ENCODE measurements around the gene FAM236B.
"Not testable (repeated sequence)": the region's sequence is repeated elsewhere in the genome, so short reads cannot be mapped to it uniquely, and the experiment has no call there.

FAM236B gene

DNA sequence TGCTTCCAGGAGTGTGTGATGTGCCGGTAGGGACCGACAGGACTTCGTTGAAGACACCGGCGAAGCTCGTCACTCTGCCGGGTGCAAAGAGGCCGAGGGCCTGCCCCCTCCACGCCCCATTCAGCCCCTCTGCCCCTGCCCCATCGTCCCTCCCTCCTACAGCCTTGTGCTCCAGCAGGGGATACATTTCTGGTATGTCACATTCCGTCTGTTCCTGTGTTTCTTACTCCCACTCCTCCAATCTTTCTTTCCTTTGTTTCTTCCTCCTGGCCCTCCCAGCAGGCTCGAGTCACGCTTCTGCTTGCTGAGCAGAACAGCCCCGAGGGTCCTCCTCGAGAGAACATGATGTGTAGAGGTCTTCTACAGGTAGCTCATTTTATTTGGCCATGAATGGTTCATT lies at the start of gene FAM236B:
Gene FAM236B, minus strand, starts transcription at position 101 of the 400 bp plus-strand sequence. Its CDS starts 100 bp downstream, at position 1.
- not testable (repeated sequence) for DNase-seq

DNA sequence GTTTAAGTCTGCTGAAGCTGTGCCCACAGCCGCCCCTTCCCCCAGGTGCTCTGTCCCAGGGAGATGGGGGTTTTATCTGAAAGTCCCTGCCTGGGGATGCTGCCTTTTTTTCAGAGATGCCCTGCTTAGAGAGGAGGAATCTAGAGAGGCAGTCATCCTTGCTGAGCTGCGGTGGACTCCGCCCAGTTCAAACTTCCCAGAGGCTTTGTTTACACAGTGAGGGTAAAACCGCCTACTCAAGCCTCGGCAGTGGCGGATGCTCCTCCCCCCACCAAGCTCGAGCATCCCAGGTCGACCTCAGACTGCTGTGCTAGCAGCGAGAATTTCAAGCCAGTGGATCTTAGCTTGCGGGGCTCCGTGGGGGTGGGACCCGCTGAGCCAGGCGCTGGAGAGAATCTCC lies 48.2 kb upstream of the FAM236B start:
- not testable (repeated sequence) for DNase-seq

DNA sequence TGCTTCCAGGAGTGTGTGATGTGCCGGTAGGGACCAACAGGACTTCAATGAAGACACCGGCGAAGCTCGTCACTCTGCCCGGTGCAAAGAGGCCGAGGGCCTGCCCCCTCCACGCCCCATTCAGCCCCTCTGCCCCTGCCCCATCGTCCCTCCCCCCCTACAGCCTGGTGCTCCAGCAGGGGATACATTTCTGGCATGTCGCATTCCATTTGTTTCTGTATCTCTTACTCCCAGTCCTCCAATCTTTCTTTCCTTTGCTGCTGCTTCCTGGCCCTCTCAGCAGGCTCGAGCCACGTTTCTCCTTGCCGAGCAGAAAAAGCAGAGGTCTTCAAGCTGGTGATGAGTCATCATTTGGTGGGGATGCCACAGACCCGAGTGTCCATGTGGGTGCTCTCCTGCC lies 25.6 kb upstream of the FAM236B start, which contains the start of gene FAM236D:
Gene FAM236D, minus strand, starts transcription at position 101 of the 400 bp plus-strand sequence. Its CDS starts 100 bp downstream, at position 1.
- not testable (repeated sequence) for DNase-seq

DNA sequence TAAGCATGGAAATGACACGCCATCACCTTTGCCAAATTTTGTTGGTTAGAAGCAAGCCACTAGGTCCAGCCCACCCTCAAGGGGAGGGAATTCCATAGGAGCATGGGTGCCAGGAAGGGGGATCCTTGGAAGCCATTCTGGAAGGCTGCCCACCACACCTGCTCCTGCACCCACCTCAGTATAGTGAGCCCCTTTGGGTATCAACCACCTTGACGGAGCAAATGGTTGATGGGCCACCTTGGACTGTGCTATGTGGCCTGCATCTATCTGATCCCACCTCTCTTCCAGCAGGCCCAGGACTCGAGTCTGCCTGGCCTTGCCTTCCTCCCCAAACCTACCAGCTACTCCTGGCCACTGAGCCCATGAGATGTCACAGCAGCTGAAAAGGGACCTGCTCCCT lies 7.9 kb upstream of the FAM236B start:
- DNase-seq: not testable (repeated sequence)

DNA sequence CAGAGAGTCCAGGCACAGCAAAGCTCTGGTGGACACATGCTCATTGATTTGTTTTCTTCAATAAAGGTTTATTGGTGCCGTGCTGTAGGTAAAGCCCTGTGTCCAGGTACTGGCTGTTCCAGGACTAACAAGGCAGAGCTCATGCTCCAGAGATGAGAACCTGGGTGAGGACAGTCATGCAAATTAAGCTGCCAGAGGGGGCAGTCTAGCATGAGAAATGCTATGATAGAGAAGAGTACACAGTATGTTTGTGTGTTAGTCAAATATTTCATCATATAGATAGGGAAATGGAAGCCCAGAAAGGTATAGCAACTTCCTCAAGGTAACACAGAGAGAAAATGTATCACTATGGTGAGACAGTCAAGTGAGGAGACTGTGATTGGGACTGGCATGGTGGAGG lies 5.7 kb upstream of the FAM236B start:
- not testable (repeated sequence) for DNase-seq

DNA sequence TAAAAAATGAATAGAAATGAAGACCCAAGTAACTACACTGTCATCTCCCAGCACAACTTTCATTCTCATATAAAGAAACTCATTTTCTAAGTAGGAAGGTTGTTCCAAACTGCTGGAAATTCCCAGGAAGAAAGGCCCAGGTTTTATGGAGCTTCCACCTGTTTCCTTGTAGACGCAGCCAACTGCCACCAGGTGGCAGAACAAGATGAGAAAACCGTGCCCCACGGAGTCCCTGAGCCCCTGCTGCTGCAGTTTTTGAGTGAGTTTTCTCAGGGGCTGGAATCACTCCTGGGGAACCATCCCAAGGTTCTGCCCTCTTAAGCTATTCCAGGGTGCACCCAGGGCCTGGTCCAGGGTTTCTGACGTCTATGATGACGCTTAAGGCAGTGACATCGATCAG lies 1.5 kb upstream of the FAM236B start:
- DNase-seq: not testable (repeated sequence)

DNA sequence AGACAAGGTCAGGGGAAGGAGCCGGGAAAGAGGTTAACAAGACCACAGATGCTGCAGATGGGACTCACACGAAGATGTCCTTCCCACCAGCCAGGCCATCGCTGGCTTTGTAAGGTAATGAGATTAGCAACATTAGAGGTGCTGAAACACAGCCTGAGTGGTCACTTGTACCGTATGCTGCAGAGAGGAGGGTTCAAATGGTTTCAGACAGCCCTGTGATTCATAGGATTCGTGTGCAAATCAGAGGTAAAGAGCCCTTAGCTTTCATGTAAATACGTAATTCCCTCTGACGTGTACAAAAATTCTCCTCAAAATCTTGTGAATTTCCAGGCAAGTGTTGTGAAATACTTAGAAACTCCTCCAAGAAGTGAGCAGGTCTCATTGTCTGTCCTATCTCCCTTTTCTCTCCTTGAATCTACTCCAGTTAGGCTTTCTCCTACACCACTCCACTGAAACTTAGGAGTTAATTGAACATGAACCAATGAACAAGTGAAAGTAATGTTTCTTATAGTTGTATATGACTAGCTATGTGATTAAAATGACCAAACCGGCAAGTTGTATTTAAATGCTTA lies 991 bp upstream of the FAM236B start:
- not testable (repeated sequence) for DNase-seq

DNA sequence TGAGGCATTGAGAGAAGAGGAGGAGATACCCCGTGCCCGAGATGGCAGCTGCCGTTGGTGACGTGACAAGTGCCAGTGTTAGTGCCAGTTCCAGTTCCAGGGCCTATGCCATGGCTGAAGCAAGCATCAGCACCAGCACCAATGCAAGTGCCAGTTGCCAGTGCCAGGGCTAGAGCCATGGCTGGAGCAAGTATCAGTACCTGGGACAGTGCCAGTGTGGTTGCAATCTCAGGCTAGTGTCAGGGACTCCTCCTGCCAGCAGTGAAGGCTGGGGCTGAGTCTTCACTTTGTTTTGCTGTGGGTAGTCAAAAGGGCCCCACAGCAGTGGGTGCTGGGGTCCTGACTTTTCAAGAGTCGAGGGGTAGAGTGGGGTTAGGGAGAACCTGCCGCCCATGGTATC lies 4.3 kb downstream of the FAM236B start:
- DNase-seq: not testable (repeated sequence)

DNA sequence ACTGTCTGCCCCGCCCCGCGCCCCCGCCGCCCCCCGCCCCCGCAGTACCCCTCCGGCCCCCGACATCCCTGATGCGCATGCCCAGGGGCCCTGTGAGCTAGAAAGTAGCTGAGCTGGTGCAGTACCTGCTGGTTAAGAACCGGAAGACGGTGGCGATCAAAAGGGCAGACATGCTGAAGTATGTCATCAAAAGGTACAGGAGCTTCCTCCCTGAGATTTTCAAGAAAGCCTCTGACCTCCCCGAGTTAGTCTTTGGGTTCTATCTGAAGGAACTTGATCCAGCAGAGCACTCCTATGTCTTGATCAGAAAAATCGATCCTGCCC lies 5.0 kb downstream of the FAM236B start:
- DNase-seq: not testable (repeated sequence)

DNA sequence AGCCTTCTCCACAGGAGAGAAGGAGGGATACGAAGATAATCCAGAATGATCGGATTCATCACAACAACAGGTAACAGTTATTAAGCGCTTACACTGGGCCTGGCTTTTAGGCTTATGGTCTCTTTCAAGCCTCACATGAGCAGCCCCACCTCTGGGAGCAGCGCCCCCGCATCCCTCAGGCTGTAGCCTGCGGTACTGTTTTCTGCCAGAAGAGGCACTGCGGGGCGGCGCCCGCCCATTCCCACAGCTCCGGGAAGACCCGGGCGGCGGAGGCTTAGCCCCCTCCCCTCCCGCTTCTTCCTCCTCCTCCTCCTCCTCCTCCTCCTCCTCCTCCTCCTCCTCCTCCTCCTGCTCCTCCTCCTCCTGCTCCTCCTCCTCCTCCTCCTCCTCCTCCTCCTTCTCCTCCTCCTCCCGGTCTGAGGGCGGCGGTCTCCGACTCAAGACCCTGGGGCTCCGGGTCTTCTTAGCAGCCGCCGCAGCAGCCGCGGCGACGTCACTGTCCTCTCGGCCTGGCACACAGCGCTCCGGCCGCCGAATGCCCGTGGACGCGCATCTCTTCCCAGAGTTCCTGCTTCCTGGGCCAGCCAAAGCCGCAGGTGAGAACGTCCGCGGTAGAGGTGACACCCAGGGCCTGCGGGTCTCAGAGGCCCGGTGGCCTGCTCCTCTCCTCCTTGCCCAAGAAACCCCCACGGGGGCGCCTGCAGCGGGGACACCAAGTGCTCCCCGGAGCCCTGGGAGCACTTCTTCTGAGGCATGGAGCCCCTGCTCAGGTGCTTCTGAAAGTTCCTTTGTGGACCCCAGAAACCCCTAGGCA lies 5.6 kb downstream of the FAM236B start, which contains the start of gene DMRTC1B:
Gene DMRTC1B, plus strand, starts transcription at position 238 of the 814 bp plus-strand sequence. CDS start 68,246 bp downstream, outside the sequence.
- DNase-seq: not testable (repeated sequence)

DNA sequence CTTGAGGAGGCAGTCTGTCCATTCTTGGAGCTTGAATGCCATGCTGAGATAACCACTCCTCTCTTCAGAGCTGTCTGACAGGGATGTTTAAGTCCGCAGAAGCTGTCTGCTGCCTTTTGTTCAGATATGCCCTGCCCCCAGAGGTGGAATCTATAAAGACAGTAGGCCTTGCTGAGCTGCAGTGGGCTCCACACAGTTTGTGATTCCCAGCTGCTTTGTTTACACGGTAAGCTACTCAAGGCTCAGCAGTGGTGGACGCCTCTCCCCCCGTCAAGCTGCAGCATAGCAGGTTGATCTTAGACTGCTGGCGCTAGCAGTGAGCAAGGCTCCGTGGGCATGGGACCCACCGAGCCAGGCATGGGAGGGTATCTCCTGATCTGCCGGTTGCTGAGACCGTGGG lies 22.0 kb downstream of the FAM236B start:
- not testable (repeated sequence) for DNase-seq

DNA sequence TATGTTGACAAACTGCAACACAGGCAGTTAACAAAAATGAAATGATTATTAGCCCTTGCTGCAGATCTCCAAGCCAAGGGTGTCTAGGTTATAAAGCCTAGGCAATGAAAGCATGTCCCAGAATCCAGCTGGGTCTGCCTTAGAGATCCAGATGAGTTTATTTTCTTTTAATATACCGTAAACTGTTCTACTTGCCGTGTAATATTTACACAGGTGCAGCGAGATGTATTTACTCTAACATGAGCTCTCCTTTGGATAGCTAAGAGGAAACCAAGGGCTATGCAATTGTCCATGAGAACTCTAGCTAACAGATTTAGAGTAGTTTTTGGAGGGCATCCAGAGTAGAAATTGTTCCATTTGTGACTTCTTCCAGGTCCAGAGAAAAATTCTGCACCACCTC lies 33.9 kb downstream of the FAM236B start:
- DNase-seq: not testable (repeated sequence)

DNA sequence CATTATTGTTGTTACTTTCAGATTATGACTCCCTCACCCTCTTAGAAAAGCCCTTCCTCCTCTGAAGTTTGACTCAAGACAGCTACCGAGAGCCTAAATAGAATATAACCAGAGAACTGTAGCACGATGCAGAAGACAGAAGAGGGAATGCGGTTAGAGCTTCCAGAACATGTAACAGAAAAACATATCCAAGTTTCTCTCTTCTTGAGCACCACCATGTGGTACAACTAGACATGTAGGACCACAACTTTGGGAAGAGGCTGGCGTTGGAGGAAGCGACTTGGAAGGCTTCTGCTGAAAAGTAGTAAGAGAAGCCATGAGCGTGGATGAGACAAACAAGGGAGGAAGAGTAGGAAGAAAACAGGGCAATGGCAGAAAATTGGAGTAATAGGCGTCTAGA lies 36.9 kb downstream of the FAM236B start:
- not testable (repeated sequence) for DNase-seq

DNA sequence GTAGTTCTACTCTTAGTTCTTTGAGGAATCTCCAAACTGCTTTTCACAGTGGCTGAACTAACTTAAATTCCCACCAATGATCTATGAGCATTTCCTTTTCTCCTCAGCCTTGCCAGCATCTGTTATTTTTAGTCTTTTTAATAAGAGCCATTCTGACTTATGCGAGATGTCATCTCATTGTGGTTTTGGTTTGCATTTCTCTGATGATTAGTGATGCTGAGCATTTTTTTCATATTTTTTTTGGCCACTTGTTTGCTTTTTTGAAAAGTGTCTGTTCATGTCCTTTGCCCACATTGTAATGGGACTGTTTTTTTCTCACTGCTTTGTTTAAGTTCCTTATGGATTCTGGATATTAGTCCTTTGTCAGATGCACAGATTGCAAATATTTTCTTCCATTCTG lies 46.9 kb downstream of the FAM236B start:
- DNase-seq: no peak

DNA sequence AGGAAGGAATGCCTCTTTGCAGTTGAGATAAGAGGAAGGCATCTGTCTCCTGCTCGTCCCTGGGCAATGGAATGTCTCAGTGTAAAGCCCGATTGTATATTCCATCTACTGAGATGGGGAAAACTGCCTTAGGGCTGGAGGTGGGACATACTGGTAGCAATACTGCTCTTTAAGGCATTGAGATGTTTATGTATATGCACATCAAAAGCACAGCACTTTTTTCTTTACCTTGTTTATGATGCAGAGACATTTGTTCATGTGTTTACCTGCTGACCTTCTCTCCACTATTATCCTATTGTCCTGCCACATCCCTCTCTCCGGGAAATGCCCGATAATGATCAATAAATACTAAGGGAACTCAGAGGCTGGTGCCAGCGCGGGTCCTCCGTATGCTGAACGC lies 48.8 kb downstream of the FAM236B start:
- DNase-seq: not testable (repeated sequence)

Data from CD4-positive, alpha-beta T cell treated with Interleukin-10 for 1 hour (primary cell).